Choroid plexus epithelial cell (primary cell): ENCODE measurements around the gene GARIN5A.
A peak's percentile ranks its signal among the peaks of the same experiment; 100 is the strongest.

Experiments
- DNase-seq: peaks from one replicate; pipeline ENCODE4 v3.0.0-alpha.2; 2010; ENCODE audit warnings: low read depth
- H3K4me3 ChIP-seq: 2 replicates; pipeline ENCODE4 v1.5.1; 2011; ENCODE audit warnings: low read depth, mild to moderate bottlenecking, control low read depth, low read length, moderate library complexity
- CTCF ChIP-seq: conservative IDR thresholded peaks from 2 replicates; pipeline ENCODE4 v1.5.1; 2011; ENCODE audit warnings: low read depth, mild to moderate bottlenecking, control low read depth, inconsistent platforms, low read length, moderate library complexity

Gene GARIN5A

GRCh38 chr19:50461066-50461875, 15.4 kb downstream of the GARIN5A start:
- H3K4me3 ChIP-seq: no peak overlapping the region
- DNase-seq: peak; percentile 83
- peak; percentile 94 for TF ChIP-seq CTCF

GRCh38 chr19:50460161-50460765, 16.4 kb downstream of the GARIN5A start:
- H3K4me3 ChIP-seq: no peak overlapping the region
- DNase-seq: peak; percentile 73
- TF ChIP-seq CTCF: peak; percentile 32

GRCh38 chr19:50459638-50460037, 17.0 kb downstream of the GARIN5A start:
- H3K4me3 ChIP-seq: no peak overlapping the region
- no peak for DNase-seq
- TF ChIP-seq CTCF: no peak

- no peak overlapping the region for H3K4me3 ChIP-seq
- no peak for DNase-seq
- TF ChIP-seq CTCF: no peak
Measured at GRCh38 chr19:50459067-50459456, 17.6 kb downstream of the GARIN5A start.

- no peak for TF ChIP-seq CTCF
- DNase-seq: peak; percentile 39
- H3K4me3 ChIP-seq: no peak overlapping the region
Measured at GRCh38 chr19:50458396-50459066, 18.1 kb downstream of the GARIN5A start.

- no peak for DNase-seq
- H3K4me3 ChIP-seq: no peak overlapping the region
- TF ChIP-seq CTCF: no peak
Measured at GRCh38 chr19:50457300-50457699, 19.3 kb downstream of the GARIN5A start.
